Measurements from ENCODE around the gene GSC2. TPM values are rescaled to one million over a fixed set of nuclear protein-coding genes. Genes with fewer than 3 reads are reported as not detected.

Gene GSC2
- total RNA-seq, 1 donor from 2014 or later: not detected

DNA sequence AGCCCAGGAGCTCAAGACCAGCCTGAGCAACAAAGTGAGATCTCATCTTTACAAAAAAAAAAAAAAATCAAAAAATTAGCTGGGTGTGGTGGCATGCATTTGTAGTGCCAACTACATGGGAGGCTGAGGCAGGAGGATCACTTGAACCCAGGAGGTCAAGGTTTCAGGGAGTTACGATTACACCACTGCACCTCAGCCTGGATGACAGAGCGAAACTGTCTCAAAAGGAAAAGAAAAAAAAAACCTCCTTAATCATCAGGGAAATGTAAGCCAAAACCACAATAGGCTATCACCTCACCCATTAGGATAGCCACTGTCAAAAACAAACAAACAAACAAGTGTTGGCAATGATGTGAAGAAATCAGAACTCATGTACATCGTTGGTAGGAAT, 41.3 kb downstream of the GSC2 start:
- no peaks in the 10 kb centered on the region for H3K9me3 Mint-ChIP-seq (ENCODE audit: low read depth)
- no peak overlapping the region for H3K27ac Mint-ChIP-seq (ENCODE audit: unreplicated experiment)
- peak; percentile 11 for DNase-seq (ENCODE audit: low spot score)
- H3K4me3 Mint-ChIP-seq (ENCODE audit: unreplicated experiment): no peak overlapping the region
- H3K4me1 Mint-ChIP-seq (ENCODE audit: low read depth): peaks cover 26% of the 10 kb centered on the region
- no peaks in the 10 kb centered on the region for H3K27me3 Mint-ChIP-seq (ENCODE audit: low read depth)
- TF ChIP-seq, protein P1, sequence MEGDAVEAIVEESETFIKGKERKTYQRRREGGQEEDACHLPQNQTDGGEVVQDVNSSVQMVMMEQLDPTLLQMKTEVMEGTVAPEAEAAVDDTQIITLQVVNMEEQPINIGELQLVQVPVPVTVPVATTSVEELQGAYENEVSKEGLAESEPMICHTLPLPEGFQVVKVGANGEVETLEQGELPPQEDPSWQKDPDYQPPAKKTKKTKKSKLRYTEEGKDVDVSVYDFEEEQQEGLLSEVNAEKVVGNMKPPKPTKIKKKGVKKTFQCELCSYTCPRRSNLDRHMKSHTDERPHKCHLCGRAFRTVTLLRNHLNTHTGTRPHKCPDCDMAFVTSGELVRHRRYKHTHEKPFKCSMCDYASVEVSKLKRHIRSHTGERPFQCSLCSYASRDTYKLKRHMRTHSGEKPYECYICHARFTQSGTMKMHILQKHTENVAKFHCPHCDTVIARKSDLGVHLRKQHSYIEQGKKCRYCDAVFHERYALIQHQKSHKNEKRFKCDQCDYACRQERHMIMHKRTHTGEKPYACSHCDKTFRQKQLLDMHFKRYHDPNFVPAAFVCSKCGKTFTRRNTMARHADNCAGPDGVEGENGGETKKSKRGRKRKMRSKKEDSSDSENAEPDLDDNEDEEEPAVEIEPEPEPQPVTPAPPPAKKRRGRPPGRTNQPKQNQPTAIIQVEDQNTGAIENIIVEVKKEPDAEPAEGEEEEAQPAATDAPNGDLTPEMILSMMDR (IDR thresholded peaks at IDR 0.05): no peak
- H3K36me3 Mint-ChIP-seq (ENCODE audit: low read depth): no peaks in the 10 kb centered on the region

DNA sequence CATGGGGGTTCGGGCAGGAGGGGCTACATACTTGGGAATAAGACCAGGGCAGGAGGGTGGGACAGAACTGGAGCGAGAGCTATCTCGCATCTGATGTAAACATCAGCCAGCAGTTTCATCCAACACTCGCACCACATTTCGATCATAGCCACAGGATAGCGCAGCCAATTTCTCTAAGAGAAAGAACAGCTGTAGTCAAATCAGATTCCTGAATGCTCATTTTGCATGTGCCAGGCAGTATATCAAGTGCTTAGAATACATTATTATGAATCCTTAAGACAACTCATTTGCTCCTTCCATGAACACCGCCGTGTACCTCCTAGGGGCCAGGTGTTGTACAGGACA, 42.4 kb downstream of the GSC2 start:
- H3K27me3 Mint-ChIP-seq (ENCODE audit: low read depth): no peaks in the 10 kb centered on the region
- TF ChIP-seq, protein P1 (IDR thresholded peaks at IDR 0.05): no peak
- no peaks in the 10 kb centered on the region for H3K9me3 Mint-ChIP-seq (ENCODE audit: low read depth)
- DNase-seq (ENCODE audit: low spot score): peak; percentile 36
- H3K27ac Mint-ChIP-seq (ENCODE audit: unreplicated experiment): no peak overlapping the region
- H3K4me3 Mint-ChIP-seq (ENCODE audit: unreplicated experiment): no peak overlapping the region
- peaks cover 30% of the 10 kb centered on the region for H3K4me1 Mint-ChIP-seq (ENCODE audit: low read depth)
- no peaks in the 10 kb centered on the region for H3K36me3 Mint-ChIP-seq (ENCODE audit: low read depth)

DNA sequence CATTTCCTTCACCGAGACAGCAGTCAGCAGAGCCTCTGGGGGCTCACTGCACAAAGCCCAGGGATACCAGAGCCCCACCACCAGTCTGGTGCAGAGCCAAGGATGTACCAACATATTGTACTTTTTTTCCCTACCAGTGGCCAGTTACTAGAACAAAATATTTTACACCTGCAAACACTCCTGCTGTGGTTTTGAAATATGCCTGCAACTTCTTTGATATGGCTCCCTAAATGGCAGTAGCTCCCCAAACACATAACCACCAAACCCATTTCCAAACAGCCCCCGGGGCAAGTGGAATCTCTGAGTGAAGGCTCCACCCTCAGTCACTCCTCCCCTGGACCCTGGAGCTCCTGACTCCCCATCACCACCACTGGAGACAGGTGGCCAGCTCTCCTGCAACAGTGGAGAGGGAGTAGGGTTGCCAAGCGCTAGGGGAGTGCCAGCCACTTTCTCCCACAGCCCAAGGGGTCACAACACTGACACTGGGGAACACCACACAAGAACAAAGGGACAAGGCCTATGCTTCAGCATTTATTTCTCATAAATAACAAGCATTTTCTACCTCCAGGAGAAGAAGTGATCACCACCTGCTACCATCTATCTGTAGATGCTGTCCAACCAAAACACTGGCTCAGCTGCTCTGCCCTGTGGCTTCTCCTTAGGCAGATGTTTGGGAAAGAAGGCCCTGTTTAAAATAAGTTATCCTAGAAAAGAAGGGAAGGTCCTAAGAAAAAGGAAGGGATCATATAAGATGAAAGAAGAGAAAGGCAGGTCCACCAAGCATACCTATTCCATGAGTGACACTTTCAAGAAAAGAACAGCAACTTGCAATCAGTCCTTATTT, 43.0 kb downstream of the GSC2 start:
- no peak overlapping the region for H3K4me3 Mint-ChIP-seq (ENCODE audit: unreplicated experiment)
- peaks cover 30% of the 10 kb centered on the region for H3K4me1 Mint-ChIP-seq (ENCODE audit: low read depth)
- TF ChIP-seq, protein P1 (IDR thresholded peaks at IDR 0.05): no peak
- H3K36me3 Mint-ChIP-seq (ENCODE audit: low read depth): no peaks in the 10 kb centered on the region
- peak; percentile 32 for DNase-seq (ENCODE audit: low spot score)
- H3K27ac Mint-ChIP-seq (ENCODE audit: unreplicated experiment): peak overlapping the region; percentile 27
- H3K9me3 Mint-ChIP-seq (ENCODE audit: low read depth): no peaks in the 10 kb centered on the region
- H3K27me3 Mint-ChIP-seq (ENCODE audit: low read depth): no peaks in the 10 kb centered on the region

DNA sequence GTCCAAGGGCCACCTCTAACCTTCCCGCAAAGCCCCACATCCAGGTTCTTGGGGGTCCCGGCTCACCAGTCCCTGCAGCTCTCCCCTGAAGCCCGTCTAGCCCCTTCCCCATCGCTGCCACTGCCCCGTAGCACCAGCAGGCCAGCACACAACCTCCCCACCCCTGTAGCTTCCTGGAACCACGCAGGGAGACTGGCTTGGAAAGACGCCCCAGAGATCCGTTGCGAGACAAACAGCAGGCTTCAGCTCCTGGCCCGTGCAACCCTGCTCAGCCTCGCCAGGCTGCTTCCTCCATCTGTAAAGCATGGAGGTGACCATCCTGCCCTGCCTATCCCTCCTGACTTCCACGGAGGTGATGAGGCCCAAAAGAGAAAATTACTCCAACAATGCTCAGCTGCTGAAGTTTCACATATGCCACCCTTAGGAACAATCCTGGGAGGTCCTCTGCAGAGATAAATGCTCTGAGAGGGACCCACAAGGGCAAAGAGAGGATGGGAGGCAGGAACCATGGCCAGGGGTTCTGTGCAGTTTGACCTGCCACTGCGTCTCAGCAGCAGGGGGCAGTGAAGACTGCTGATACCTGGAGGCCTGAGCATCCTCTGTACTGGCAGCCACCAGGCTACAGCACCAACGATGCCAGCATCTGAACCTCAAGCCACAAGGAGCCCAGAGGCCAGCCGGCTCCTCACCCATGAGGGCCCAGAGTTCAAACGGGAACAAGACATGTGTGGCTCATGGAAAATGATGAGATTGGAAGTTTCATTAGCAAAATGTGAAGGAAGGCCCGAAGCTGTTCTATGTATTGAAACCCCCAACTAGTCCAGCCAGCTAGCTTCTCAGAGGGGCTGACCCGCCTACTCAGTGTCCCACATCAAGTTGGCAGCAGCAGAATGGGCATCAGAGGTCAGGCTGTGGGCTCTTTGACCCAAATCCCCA, 44.0 kb downstream of the GSC2 start:
- H3K4me1 Mint-ChIP-seq (ENCODE audit: low read depth): peaks cover 30% of the 10 kb centered on the region
- TF ChIP-seq, protein P1 (IDR thresholded peaks at IDR 0.05): no peak
- no peaks in the 10 kb centered on the region for H3K27me3 Mint-ChIP-seq (ENCODE audit: low read depth)
- H3K4me3 Mint-ChIP-seq (ENCODE audit: unreplicated experiment): no peak overlapping the region
- peak; percentile 48 for DNase-seq (ENCODE audit: low spot score)
- no peaks in the 10 kb centered on the region for H3K9me3 Mint-ChIP-seq (ENCODE audit: low read depth)
- H3K27ac Mint-ChIP-seq (ENCODE audit: unreplicated experiment): peak overlapping the region; percentile 59
- H3K36me3 Mint-ChIP-seq (ENCODE audit: low read depth): no peaks in the 10 kb centered on the region

DNA sequence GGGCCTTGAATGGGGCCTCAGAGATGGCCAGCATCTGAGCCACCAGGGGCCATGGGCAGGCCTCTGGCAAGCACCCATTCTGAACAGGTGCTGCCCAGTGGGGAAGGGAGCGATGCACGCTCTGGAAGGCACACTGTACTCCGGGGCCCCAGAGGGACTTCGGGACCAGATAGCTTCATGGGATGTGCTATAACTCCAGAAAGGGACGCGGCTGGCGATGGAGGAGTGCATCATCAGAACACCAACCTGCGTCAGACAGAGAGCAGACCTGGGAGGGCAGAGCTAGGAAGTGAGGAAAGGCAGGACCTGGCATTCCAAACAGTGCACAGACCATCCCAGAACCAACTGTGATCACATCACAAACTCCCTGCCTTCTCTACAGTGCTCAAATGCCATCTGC, 44.6 kb downstream of the GSC2 start:
- Mint-ChIP-seq H3K27me3 (ENCODE audit: low read depth) (no peaks in the 10 kb centered on the region), H3K27ac (ENCODE audit: unreplicated experiment) (no peak overlapping the region), H3K4me1 (ENCODE audit: low read depth) (peaks cover 30% of the 10 kb centered on the region), H3K9me3 (ENCODE audit: low read depth) (no peaks in the 10 kb centered on the region), H3K36me3 (ENCODE audit: low read depth) (no peaks in the 10 kb centered on the region), H3K4me3 (ENCODE audit: unreplicated experiment) (no peak overlapping the region)
- DNase-seq (ENCODE audit: low spot score): peak; percentile 86
- TF ChIP-seq, protein P1 (IDR thresholded peaks at IDR 0.05): no peak
